Mesendoderm (in vitro differentiated cells): ENCODE measurements around the gene C2orf49.
A peak's percentile ranks its signal among the peaks of the same experiment; 100 is the strongest.

Experiments used
- DNase-seq: peaks from one replicate; pipeline ENCODE4 v3.0.0; 2013
- H2AK5ac ChIP-seq: 2 replicates; pipeline ENCODE4 v1.6.1; 2013; ENCODE audit warnings: low read length, inconsistent platforms
- H2BK120ac ChIP-seq: 2 replicates; pipeline ENCODE4 v1.6.1; 2013; ENCODE audit warnings: low read depth, mild to moderate bottlenecking, low read length, moderate library complexity, mixed read lengths
- H2BK15ac ChIP-seq: replicated peaks from 2 replicates; pipeline ENCODE4 v1.6.1; 2013; ENCODE audit warnings: low read depth, mild to moderate bottlenecking, moderate library complexity
- H2BK5ac ChIP-seq: 2 replicates; pipeline ENCODE4 v1.6.1; 2013; ENCODE audit warnings: low read length, inconsistent platforms
- H3K18ac ChIP-seq: 2 replicates; pipeline ENCODE4 v1.6.1; 2013; ENCODE audit warnings: mild to moderate bottlenecking, low read length, mixed read lengths
- H3K23ac ChIP-seq: one replicate; pipeline ENCODE4 v1.6.1; 2013; ENCODE audit warnings: low read length
- H3K27ac ChIP-seq: 2 replicates; pipeline ENCODE4 v1.5.1; 2013; ENCODE audit warnings: low read depth, mild to moderate bottlenecking, inconsistent platforms, low read length, moderate library complexity
- H3K27me3 ChIP-seq: 2 replicates; pipeline ENCODE4 v1.6.1; 2013; ENCODE audit warnings: low read length, control low read depth, mild to moderate bottlenecking, inconsistent platforms; ENCODE audit not compliant: insufficient read depth, poor library complexity
- H3K36me3 ChIP-seq: 2 replicates; pipeline ENCODE4 v1.6.1; 2013; ENCODE audit warnings: low read length, inconsistent platforms; ENCODE audit not compliant: control insufficient read depth, insufficient read depth
- H3K4ac ChIP-seq: one replicate; pipeline ENCODE4 v1.6.1; 2013; ENCODE audit warnings: low read depth, mild to moderate bottlenecking, low read length, moderate library complexity
- H3K4me1 ChIP-seq: 2 replicates; pipeline ENCODE4 v1.6.1; 2013; ENCODE audit warnings: low read depth, low read length, inconsistent platforms; ENCODE audit not compliant: control insufficient read depth
- H3K4me2 ChIP-seq: 2 replicates; pipeline ENCODE4 v1.6.1; 2013; ENCODE audit warnings: low read length
- H3K4me3 ChIP-seq: 2 replicates; pipeline ENCODE4 v1.5.1; 2013; ENCODE audit warnings: mild to moderate bottlenecking, low read length
- H3K56ac ChIP-seq: one replicate; pipeline ENCODE4 v1.6.1; 2013; ENCODE audit warnings: low read length
- H3K79me1 ChIP-seq: 2 replicates; pipeline ENCODE4 v1.6.1; 2013; ENCODE audit warnings: low read length, inconsistent platforms
- H3K79me2 ChIP-seq: 2 replicates; pipeline ENCODE4 v1.6.1; 2013; ENCODE audit warnings: mild to moderate bottlenecking, low read length; ENCODE audit not compliant: control insufficient read depth, insufficient read depth
- H3K9ac ChIP-seq: 2 replicates; pipeline ENCODE4 v1.6.1; 2013; ENCODE audit warnings: low read length, inconsistent platforms
- H4K5ac ChIP-seq: one replicate; pipeline ENCODE4 v1.6.1; 2013; ENCODE audit warnings: low read length
- H4K8ac ChIP-seq: one replicate; pipeline ENCODE4 v1.6.1; 2013; ENCODE audit warnings: low read depth, mild to moderate bottlenecking, control low read depth, low read length, moderate library complexity
- WGBS: extraction: QIAGEN DNeasy Blood & Tissue Kit; methylation state at CpG from one replicate; pipeline ENCODE4 v1.1.7; 2013; ENCODE audit warnings: low lambda C conversion rate, missing lambda C conversion rate; ENCODE audit not compliant: insufficient coverage; ENCODE audit errors: extremely low coverage; 5-methylcytosine and 5-hydroxymethylcytosine counted together

The C2orf49 gene

GRCh38 chr2:105294046-105294445 is 43.3 kb upstream of the C2orf49 start:
- H3K9ac ChIP-seq: no peak overlapping the region
- H3K56ac ChIP-seq: peak overlapping the region; percentile 25
- H3K36me3 ChIP-seq: peaks cover 3% of the 10 kb centered on the region
- no peaks in the 10 kb centered on the region for H3K79me2 ChIP-seq
- no peak overlapping the region for H4K8ac ChIP-seq
- H2BK120ac ChIP-seq: no peak overlapping the region
- no peak overlapping the region for H2BK5ac ChIP-seq
- H3K4me2 ChIP-seq: no peak overlapping the region
- H3K4me3 ChIP-seq: no peak overlapping the region
- no peak overlapping the region for H3K18ac ChIP-seq
- H3K23ac ChIP-seq: no peak overlapping the region
- no peaks in the 10 kb centered on the region for H3K79me1 ChIP-seq
- no peak for DNase-seq
- H2AK5ac ChIP-seq: no peak overlapping the region
- no peak overlapping the region for H3K27ac ChIP-seq
- H3K27me3 ChIP-seq: no peaks in the 10 kb centered on the region
- WGBS: no CpG with 5 or more reads among the region's 6 CpGs
- H2BK15ac ChIP-seq: no peak overlapping the region
- H4K5ac ChIP-seq: no peak overlapping the region
- no peaks in the 10 kb centered on the region for H3K4me1 ChIP-seq
- H3K4ac ChIP-seq: no peak overlapping the region

- H2BK120ac ChIP-seq: no peak overlapping the region
- peaks cover 3% of the 10 kb centered on the region for H3K36me3 ChIP-seq
- no peak overlapping the region for H3K27ac ChIP-seq
- no peak overlapping the region for H3K4ac ChIP-seq
- H3K79me1 ChIP-seq: no peaks in the 10 kb centered on the region
- DNase-seq: peak; percentile 91
- no peaks in the 10 kb centered on the region for H3K4me1 ChIP-seq
- H3K27me3 ChIP-seq: no peaks in the 10 kb centered on the region
- no peak overlapping the region for H2BK15ac ChIP-seq
- no peak overlapping the region for H3K9ac ChIP-seq
- peak overlapping the region; percentile 53 for H3K56ac ChIP-seq
- no peak overlapping the region for H3K4me2 ChIP-seq
- H2BK5ac ChIP-seq: no peak overlapping the region
- no peak overlapping the region for H4K5ac ChIP-seq
- H3K4me3 ChIP-seq: no peak overlapping the region
- no peak overlapping the region for H2AK5ac ChIP-seq
- no peaks in the 10 kb centered on the region for H3K79me2 ChIP-seq
- no peak overlapping the region for H3K18ac ChIP-seq
- no CpG with 5 or more reads among the region's 5 CpGs for WGBS
- no peak overlapping the region for H3K23ac ChIP-seq
- no peak overlapping the region for H4K8ac ChIP-seq
These were observed 42.4 kb upstream of the C2orf49 start for GRCh38 chr2:105294844-105295481.

GRCh38 chr2:105296017-105296611 is 41.2 kb upstream of the C2orf49 start:
- Histone ChIP-seq H3K18ac (no peak overlapping the region), H2BK120ac (no peak overlapping the region), H3K27me3 (no peaks in the 10 kb centered on the region), H3K4ac (no peak overlapping the region), H3K79me1 (no peaks in the 10 kb centered on the region), H3K4me1 (no peaks in the 10 kb centered on the region), H3K36me3 (peaks cover 3% of the 10 kb centered on the region), H4K8ac (no peak overlapping the region), H3K23ac (no peak overlapping the region), H2BK5ac (no peak overlapping the region), H3K9ac (no peak overlapping the region), H3K79me2 (no peaks in the 10 kb centered on the region), H4K5ac (no peak overlapping the region), H3K4me3 (no peak overlapping the region), H3K4me2 (no peak overlapping the region), H3K56ac (no peak overlapping the region), H2BK15ac (no peak overlapping the region), H2AK5ac (no peak overlapping the region), H3K27ac (no peak overlapping the region)
- no peak for DNase-seq
- WGBS: no CpG with 5 or more reads among the region's 7 CpGs

DNA sequence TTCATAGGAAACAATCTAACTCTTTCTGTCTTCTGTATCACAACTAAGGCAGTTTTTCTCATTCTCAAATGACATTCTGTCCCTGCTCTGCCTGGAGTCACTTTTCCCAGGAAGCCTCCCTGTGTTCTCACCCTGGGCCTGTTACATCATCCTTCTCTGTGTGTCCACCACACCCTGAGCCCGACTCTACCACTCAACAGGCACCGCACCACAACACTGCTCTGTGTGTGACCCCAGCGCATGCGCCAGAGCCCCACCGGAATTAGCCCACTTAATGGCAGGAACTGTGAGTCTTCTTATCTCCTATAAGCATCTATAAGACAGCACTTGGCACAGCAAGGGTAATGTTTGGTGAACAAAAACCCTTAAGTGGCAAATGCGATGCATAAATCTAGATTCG is 40.1 kb upstream of the C2orf49 start:
- H3K79me1 ChIP-seq: no peaks in the 10 kb centered on the region
- no peak overlapping the region for H3K18ac ChIP-seq
- H4K5ac ChIP-seq: no peak overlapping the region
- no peak for DNase-seq
- no peak overlapping the region for H2AK5ac ChIP-seq
- no peak overlapping the region for H4K8ac ChIP-seq
- H3K56ac ChIP-seq: no peak overlapping the region
- H3K9ac ChIP-seq: no peak overlapping the region
- no peak overlapping the region for H3K4me2 ChIP-seq
- no peaks in the 10 kb centered on the region for H3K79me2 ChIP-seq
- peaks cover 3% of the 10 kb centered on the region for H3K36me3 ChIP-seq
- H3K23ac ChIP-seq: no peak overlapping the region
- H3K27ac ChIP-seq: no peak overlapping the region
- no peak overlapping the region for H3K4me3 ChIP-seq
- H2BK5ac ChIP-seq: no peak overlapping the region
- no peaks in the 10 kb centered on the region for H3K4me1 ChIP-seq
- no CpG with 5 or more reads among the region's 7 CpGs for WGBS
- no peaks in the 10 kb centered on the region for H3K27me3 ChIP-seq
- no peak overlapping the region for H2BK15ac ChIP-seq
- H3K4ac ChIP-seq: no peak overlapping the region
- no peak overlapping the region for H2BK120ac ChIP-seq

GRCh38 chr2:105298017-105298416 is 39.3 kb upstream of the C2orf49 start:
- Histone ChIP-seq H3K36me3 (peaks cover 3% of the 10 kb centered on the region), H3K23ac (no peak overlapping the region), H3K56ac (no peak overlapping the region), H3K4me3 (no peak overlapping the region), H3K4ac (no peak overlapping the region), H3K4me1 (no peaks in the 10 kb centered on the region), H3K27ac (no peak overlapping the region), H4K5ac (no peak overlapping the region), H2BK5ac (no peak overlapping the region), H2BK120ac (no peak overlapping the region), H3K79me1 (no peaks in the 10 kb centered on the region), H2AK5ac (no peak overlapping the region), H3K18ac (no peak overlapping the region), H3K27me3 (no peaks in the 10 kb centered on the region), H3K4me2 (no peak overlapping the region), H4K8ac (no peak overlapping the region), H2BK15ac (no peak overlapping the region), H3K79me2 (no peaks in the 10 kb centered on the region), H3K9ac (no peak overlapping the region)
- DNase-seq: no peak
- no CpG with 5 or more reads among the region's 3 CpGs for WGBS

DNA sequence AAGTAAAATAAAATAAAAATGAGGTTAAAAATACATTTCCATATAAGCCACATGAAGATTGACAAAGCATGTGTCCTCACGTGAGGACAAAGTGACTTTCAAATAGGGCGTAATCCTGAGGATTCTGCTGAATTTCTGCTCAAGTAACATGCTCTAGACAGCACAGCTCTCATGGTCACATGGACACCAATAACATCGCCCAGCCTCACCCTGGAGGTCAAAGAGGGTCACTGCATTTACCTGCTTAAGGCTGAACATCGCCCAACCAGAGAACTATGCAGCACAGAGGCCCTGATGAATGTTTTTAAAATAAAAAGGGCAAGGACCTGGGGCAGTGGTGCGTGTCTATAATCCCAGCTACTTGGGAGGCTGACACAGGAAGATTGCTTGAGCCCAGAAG is 38.0 kb upstream of the C2orf49 start:
- Histone ChIP-seq H3K4me1 (no peaks in the 10 kb centered on the region), H3K27me3 (no peaks in the 10 kb centered on the region), H2AK5ac (no peak overlapping the region), H3K9ac (no peak overlapping the region), H3K4me3 (no peak overlapping the region), H3K18ac (no peak overlapping the region), H3K23ac (no peak overlapping the region), H3K27ac (no peak overlapping the region), H2BK15ac (no peak overlapping the region), H3K4ac (no peak overlapping the region), H4K5ac (no peak overlapping the region), H2BK120ac (no peak overlapping the region), H2BK5ac (no peak overlapping the region), H3K56ac (no peak overlapping the region), H3K36me3 (peaks cover 3% of the 10 kb centered on the region), H3K79me1 (no peaks in the 10 kb centered on the region), H4K8ac (no peak overlapping the region), H3K4me2 (no peak overlapping the region), H3K79me2 (no peaks in the 10 kb centered on the region)
- DNase-seq: peak; percentile 62
- WGBS: no CpG with 5 or more reads among the region's 5 CpGs
